Endothelial cell of umbilical vein (primary cell): ENCODE data around the gene ANKRD36.
"Not testable (repeated sequence)": the region's sequence is repeated elsewhere in the genome, so short reads cannot be mapped to it uniquely, and the experiment has no call there.

Experiments
- EZH2 ChIP-seq: IDR thresholded peaks from 2 replicates; pipeline ENCODE4 v1.6.1; 2012; ENCODE audit warnings: borderline replicate concordance, low read depth, mild to moderate bottlenecking, moderate library complexity, low read length, inconsistent platforms; ENCODE audit not compliant: severe bottlenecking
- FOS ChIP-seq: IDR thresholded peaks from 2 replicates; pipeline ENCODE4 v1.6.1; 2011; ENCODE audit warnings: mild to moderate bottlenecking, low read length, moderate library complexity, borderline replicate concordance; ENCODE audit not compliant: insufficient read depth
- POLR2A ChIP-seq: IDR thresholded peaks from 2 replicates; pipeline ENCODE4 v1.6.1; 2012; ENCODE audit warnings: low read depth, mild to moderate bottlenecking, control low read depth, low read length
- POLR2AphosphoS5 ChIP-seq: IDR thresholded peaks from 2 replicates; pipeline ENCODE4 v1.6.1; 2012; ENCODE audit warnings: low read depth, mild to moderate bottlenecking, control low read depth, low read length, moderate library complexity; ENCODE audit not compliant: insufficient read depth
- TF ChIP-seq, protein P1 (sequence below), 2 donors: IDR thresholded peaks; 1 replicate in 1 of 2; 2 replicates in 1 of 2; pipeline ENCODE4 v1.5.1; 2011; ENCODE audit warnings: low read length in 2 of 2, mild to moderate bottlenecking in 2 of 2, moderate library complexity in 2 of 2, control low read depth in 1 of 2, inconsistent platforms in 1 of 2, low read depth in 1 of 2; ENCODE audit not compliant: insufficient read depth in 1 of 2; ENCODE audit errors: extremely low read depth in 1 of 2

DNA sequence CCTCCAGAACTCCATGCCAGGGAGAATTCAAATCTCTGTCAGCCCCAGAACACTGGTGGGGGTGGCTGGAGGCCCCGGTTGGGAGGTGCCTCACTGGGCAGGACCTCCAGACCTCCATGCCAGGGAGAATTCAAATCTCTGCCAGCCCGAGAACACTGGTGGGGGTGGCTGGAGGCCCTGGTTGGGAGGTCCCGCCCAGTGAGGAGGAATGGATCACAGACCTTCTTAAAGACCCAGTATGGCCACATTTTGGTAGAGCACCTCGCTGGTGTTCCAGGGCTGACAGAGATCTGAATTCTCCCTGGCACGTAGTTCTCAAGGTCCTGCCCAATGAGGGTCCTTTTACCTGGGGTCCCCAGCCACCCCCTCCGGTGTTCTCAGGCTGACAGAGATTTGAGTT is 153.5 kb downstream of the ANKRD36 start:
- TF ChIP-seq POLR2A, EZH2, POLR2AphosphoS5, FOS: not testable (repeated sequence)
- TF ChIP-seq, protein P1, sequence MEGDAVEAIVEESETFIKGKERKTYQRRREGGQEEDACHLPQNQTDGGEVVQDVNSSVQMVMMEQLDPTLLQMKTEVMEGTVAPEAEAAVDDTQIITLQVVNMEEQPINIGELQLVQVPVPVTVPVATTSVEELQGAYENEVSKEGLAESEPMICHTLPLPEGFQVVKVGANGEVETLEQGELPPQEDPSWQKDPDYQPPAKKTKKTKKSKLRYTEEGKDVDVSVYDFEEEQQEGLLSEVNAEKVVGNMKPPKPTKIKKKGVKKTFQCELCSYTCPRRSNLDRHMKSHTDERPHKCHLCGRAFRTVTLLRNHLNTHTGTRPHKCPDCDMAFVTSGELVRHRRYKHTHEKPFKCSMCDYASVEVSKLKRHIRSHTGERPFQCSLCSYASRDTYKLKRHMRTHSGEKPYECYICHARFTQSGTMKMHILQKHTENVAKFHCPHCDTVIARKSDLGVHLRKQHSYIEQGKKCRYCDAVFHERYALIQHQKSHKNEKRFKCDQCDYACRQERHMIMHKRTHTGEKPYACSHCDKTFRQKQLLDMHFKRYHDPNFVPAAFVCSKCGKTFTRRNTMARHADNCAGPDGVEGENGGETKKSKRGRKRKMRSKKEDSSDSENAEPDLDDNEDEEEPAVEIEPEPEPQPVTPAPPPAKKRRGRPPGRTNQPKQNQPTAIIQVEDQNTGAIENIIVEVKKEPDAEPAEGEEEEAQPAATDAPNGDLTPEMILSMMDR (IDR thresholded peaks at IDR 0.05; ENCODE audit: extremely low read depth in 1 of 2, insufficient read depth in 1 of 2, low read depth in 1 of 2, low read length in 2 of 2), result not testable (repeated sequence)
